ENCODE data around the gene TAS1R2.

DNA sequence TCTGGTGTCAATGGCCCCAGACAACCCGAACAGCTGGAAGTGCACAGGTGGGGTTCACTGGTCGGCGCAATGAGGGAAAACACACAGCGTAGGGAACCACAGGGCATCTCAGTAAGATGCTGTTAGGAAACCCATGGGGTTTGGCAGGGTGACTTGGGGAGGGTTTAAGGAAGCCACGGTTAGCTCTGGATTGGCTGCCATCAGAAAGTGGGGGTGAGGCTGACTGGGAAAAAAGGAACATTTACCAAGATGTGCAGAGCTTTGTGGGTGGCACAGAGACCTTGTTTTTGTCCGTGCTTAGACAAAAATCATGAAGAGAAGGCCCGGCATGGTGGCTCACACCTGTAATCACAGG lies 31.9 kb upstream of the TAS1R2 start:
- TF ChIP-seq, protein P1, sequence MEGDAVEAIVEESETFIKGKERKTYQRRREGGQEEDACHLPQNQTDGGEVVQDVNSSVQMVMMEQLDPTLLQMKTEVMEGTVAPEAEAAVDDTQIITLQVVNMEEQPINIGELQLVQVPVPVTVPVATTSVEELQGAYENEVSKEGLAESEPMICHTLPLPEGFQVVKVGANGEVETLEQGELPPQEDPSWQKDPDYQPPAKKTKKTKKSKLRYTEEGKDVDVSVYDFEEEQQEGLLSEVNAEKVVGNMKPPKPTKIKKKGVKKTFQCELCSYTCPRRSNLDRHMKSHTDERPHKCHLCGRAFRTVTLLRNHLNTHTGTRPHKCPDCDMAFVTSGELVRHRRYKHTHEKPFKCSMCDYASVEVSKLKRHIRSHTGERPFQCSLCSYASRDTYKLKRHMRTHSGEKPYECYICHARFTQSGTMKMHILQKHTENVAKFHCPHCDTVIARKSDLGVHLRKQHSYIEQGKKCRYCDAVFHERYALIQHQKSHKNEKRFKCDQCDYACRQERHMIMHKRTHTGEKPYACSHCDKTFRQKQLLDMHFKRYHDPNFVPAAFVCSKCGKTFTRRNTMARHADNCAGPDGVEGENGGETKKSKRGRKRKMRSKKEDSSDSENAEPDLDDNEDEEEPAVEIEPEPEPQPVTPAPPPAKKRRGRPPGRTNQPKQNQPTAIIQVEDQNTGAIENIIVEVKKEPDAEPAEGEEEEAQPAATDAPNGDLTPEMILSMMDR (conservative IDR thresholded peaks at IDR 0.05): no peak
- TF ChIP-seq ZFX (IDR thresholded peaks at IDR 0.05): no peak

Measured in C4-2B (cell line).